OCI-LY7 (cell line): ENCODE results near the gene MMP20.

ENCODE experiments used
- EZH2phosphoT487 ChIP-seq: fragments of 200-600 bp; sonication (generic); IDR thresholded peaks from 2 replicates; pipeline ENCODE4 v1.6.1; 2018; ENCODE audit warnings: low read depth, borderline replicate concordance, mild to moderate bottlenecking, mixed run types, antibody characterized with exemption, low read length, moderate library complexity, mixed read lengths
- TF ChIP-seq, protein P1 (sequence below): fragments of 200-600 bp; sonication (generic); conservative IDR thresholded peaks from 2 replicates; pipeline ENCODE4 v1.5.1; 2014; ENCODE audit warnings: mild to moderate bottlenecking, antibody characterized with exemption, low read length, moderate library complexity, mixed read lengths

DNA sequence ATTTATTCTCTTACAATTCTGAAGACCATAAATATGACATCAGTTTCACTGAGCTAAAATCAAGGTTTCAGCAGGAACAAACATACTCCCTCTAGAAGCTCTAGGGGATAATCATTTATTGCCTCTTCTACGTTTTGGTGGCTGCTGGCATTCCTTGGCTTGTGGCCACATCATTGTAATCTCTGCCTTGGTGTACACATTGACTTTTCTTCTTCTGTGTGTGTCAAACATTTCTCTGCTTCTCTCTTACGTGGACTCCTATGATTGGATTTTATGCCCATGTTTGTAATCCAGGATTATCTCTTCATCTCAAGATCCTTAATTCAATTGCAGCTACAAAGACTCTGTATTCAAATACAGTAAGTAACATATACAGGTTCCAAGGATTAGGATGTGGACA, 30.4 kb upstream of the MMP20 start:
- TF ChIP-seq, protein P1, sequence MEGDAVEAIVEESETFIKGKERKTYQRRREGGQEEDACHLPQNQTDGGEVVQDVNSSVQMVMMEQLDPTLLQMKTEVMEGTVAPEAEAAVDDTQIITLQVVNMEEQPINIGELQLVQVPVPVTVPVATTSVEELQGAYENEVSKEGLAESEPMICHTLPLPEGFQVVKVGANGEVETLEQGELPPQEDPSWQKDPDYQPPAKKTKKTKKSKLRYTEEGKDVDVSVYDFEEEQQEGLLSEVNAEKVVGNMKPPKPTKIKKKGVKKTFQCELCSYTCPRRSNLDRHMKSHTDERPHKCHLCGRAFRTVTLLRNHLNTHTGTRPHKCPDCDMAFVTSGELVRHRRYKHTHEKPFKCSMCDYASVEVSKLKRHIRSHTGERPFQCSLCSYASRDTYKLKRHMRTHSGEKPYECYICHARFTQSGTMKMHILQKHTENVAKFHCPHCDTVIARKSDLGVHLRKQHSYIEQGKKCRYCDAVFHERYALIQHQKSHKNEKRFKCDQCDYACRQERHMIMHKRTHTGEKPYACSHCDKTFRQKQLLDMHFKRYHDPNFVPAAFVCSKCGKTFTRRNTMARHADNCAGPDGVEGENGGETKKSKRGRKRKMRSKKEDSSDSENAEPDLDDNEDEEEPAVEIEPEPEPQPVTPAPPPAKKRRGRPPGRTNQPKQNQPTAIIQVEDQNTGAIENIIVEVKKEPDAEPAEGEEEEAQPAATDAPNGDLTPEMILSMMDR, result no peak
- no peak for TF ChIP-seq EZH2phosphoT487
